Endothelial cell of umbilical vein (primary cell): ENCODE data around the gene PDHA1. TPM values are rescaled to one million over a fixed set of nuclear protein-coding genes. Genes with fewer than 3 reads are reported as not detected.

Experiments
- BruUV-seq: library from RNA; stranded (reverse); fragments of 400-500 nt; replicated peaks from 2 replicates; lab custom pipeline; 2021; lab: Mats Ljungman, UMichigan
- CTCF ChIA-PET: fragments of 300-600, 350-600 bp; sonication (Branson Sonifier 250); formaldehyde crosslinking; loops from one replicate; lab custom pipeline; 2021; ENCODE audit warnings: antibody characterized with exemption, inconsistent platforms; lab: Charles Lee
- POLR2A ChIA-PET: fragments of 300-600, 350-600 bp; sonication (Branson Sonifier 250); formaldehyde crosslinking; loops from one replicate; lab custom pipeline; 2021; ENCODE audit warnings: antibody characterized with exemption, inconsistent platforms; lab: Charles Lee
- DNase-seq: peaks from one replicate; pipeline ENCODE4 v3.0.0-alpha.2; 2011; ENCODE audit warnings: low read depth, low spot score
- FAIRE-seq: peaks from 2 replicates; lab custom pipeline; 2011; peaks lifted over from hg19 to GRCh38; lab: Jason Lieb, UNC
- H2AFZ ChIP-seq: 2 replicates; pipeline ENCODE4 v1.6.0; 2012; ENCODE audit warnings: low read depth, low read length, control low read depth, inconsistent platforms
- H3K27ac ChIP-seq: 2 replicates; pipeline ENCODE4 v1.5.1; 2011; ENCODE audit warnings: low read depth, mild to moderate bottlenecking, control low read depth, low read length, moderate library complexity; ENCODE audit not compliant: insufficient read depth
- H3K27me3 ChIP-seq, 2 experiments: 2 replicates each; pipeline versions ENCODE4 v1.6.0 to v1.6.1; 2011; ENCODE audit warnings: low read length in 2 of 2, mixed read lengths in 1 of 2; ENCODE audit not compliant: control insufficient read depth in 2 of 2, insufficient read depth in 2 of 2
- H3K36me3 ChIP-seq, 2 experiments: 2 replicates in 1 of 2; 3 replicates in 1 of 2; pipeline ENCODE4 v1.5.1; 2011; ENCODE audit warnings: low read length in 2 of 2, mild to moderate bottlenecking in 1 of 2, moderate library complexity in 1 of 2; ENCODE audit not compliant: control insufficient read depth in 2 of 2, insufficient read depth in 2 of 2; ENCODE audit errors: extremely low read depth in 1 of 2
- H3K4me1 ChIP-seq: 3 replicates; pipeline ENCODE4 v1.5.1; 2011; ENCODE audit warnings: mild to moderate bottlenecking, low read length; ENCODE audit not compliant: control insufficient read depth, insufficient read depth; ENCODE audit errors: extremely low read depth
- H3K4me2 ChIP-seq: 2 replicates; pipeline ENCODE4 v1.6.1; 2011; ENCODE audit warnings: low read length, control low read depth, mixed read lengths; ENCODE audit not compliant: insufficient read depth
- H3K4me3 ChIP-seq, 3 experiments: fragments of 200-600 bp in 1 of 3; sonication (generic), shearing (Covaris generic) in 1 of 3; replicated peaks in 1 of 3; 2 replicates each; pipeline ENCODE4 v1.5.1; 2011 to 2016; ENCODE audit warnings: control low read depth in 3 of 3, low read length in 3 of 3, mild to moderate bottlenecking in 2 of 3, inconsistent platforms in 1 of 3, low read depth in 1 of 3, moderate library complexity in 1 of 3; ENCODE audit not compliant: insufficient read depth in 1 of 3
- H3K79me2 ChIP-seq: 2 replicates; pipeline ENCODE4 v1.6.0; 2012; ENCODE audit warnings: low read length, inconsistent platforms; ENCODE audit not compliant: control insufficient read depth, insufficient read depth
- H3K9ac ChIP-seq: replicated peaks from 2 replicates; pipeline ENCODE3; 2011; ENCODE audit warnings: low read length, control low read depth; ENCODE audit not compliant: insufficient read depth; ENCODE audit errors: extremely low read depth
- H3K9me1 ChIP-seq: replicated peaks from 3 replicates; pipeline ENCODE4 v1.6.0; 2011; ENCODE audit warnings: mild to moderate bottlenecking, low read length; ENCODE audit not compliant: control insufficient read depth, insufficient read depth; ENCODE audit errors: extremely low read depth
- H3K9me3 ChIP-seq: replicated peaks from 2 replicates; pipeline ENCODE4 v1.5.1; 2012; ENCODE audit warnings: low read length, inconsistent platforms; ENCODE audit not compliant: control insufficient read depth, insufficient read depth
- H4K20me1 ChIP-seq: replicated peaks from 2 replicates; pipeline ENCODE3; 2011; ENCODE audit warnings: mild to moderate bottlenecking, low read length; ENCODE audit not compliant: control insufficient read depth, insufficient read depth; ENCODE audit errors: extremely low read depth
- CTCF ChIP-seq, 2 donors: IDR thresholded peaks; 1 replicate in 1 of 2; 2 replicates in 1 of 2; pipeline ENCODE4 v1.5.1; 2011; ENCODE audit warnings: low read length in 2 of 2, mild to moderate bottlenecking in 2 of 2, moderate library complexity in 2 of 2, control low read depth in 1 of 2, inconsistent platforms in 1 of 2, low read depth in 1 of 2; ENCODE audit not compliant: insufficient read depth in 1 of 2; ENCODE audit errors: extremely low read depth in 1 of 2
- EZH2 ChIP-seq: IDR thresholded peaks from 2 replicates; pipeline ENCODE4 v1.6.1; 2012; ENCODE audit warnings: borderline replicate concordance, low read depth, mild to moderate bottlenecking, moderate library complexity, low read length, inconsistent platforms; ENCODE audit not compliant: severe bottlenecking
- FOS ChIP-seq: IDR thresholded peaks from 2 replicates; pipeline ENCODE4 v1.6.1; 2011; ENCODE audit warnings: mild to moderate bottlenecking, low read length, moderate library complexity, borderline replicate concordance; ENCODE audit not compliant: insufficient read depth
- GATA2 ChIP-seq: IDR thresholded peaks from 2 replicates; pipeline ENCODE4 v1.7.0; 2011; ENCODE audit warnings: low read depth, mild to moderate bottlenecking, moderate library complexity, mixed read lengths, low read length; ENCODE audit not compliant: insufficient read length, insufficient read depth
- JUN ChIP-seq: IDR thresholded peaks from 2 replicates; pipeline ENCODE4 v1.6.1; 2011; ENCODE audit warnings: borderline replicate concordance, low read depth; ENCODE audit not compliant: insufficient read length, insufficient read depth
- MYC ChIP-seq: IDR thresholded peaks from one replicate; pipeline ENCODE4 v1.6.1; 2011; ENCODE audit warnings: mild to moderate bottlenecking, low read depth, low read length
- POLR2A ChIP-seq: IDR thresholded peaks from 2 replicates; pipeline ENCODE4 v1.6.1; 2012; ENCODE audit warnings: low read depth, mild to moderate bottlenecking, control low read depth, low read length
- POLR2AphosphoS5 ChIP-seq: IDR thresholded peaks from 2 replicates; pipeline ENCODE4 v1.6.1; 2012; ENCODE audit warnings: low read depth, mild to moderate bottlenecking, control low read depth, low read length, moderate library complexity; ENCODE audit not compliant: insufficient read depth
- dilution Hi-C: fragments of 300-500 bp; cut with MboI; formaldehyde crosslinking; loops from one replicate; pipeline ENCODE4 v1.15.0; 2019; ENCODE audit warnings: low sequenced_read_pairs; ENCODE audit not compliant: extremely low pct_ligation_motif_present
- intact Hi-C: fragments of 100-400 bp; cut with micrococcal nuclease; formaldehyde crosslinking; loops from one replicate; pipeline ENCODE4 v1.10.0; 2022
- polyA plus RNA-seq, 4 experiments: library from polyadenylated mRNA; depleted of rRNA in 3 of 4; stranded (reverse) in 3 of 4; unstranded in 1 of 4; fragments of >200 nt; gene quantifications; 2 replicates each; pipeline versions ENCODE4 v1.2.1 to v1.2.3, GENCODE V29; 2011 to 2012; ENCODE audit warnings: missing spikeins in 1 of 4
- total RNA-seq: library from RNA; stranded (reverse); gene quantifications from 2 replicates; pipeline ENCODE4 v1.2.3, GENCODE V29; 2021
- TF ChIP-seq, protein P1 (sequence below): IDR thresholded peaks from 2 replicates; pipeline ENCODE4 v1.6.1; 2011; ENCODE audit not compliant: insufficient read depth, insufficient read length

Gene PDHA1
- total and polyA plus RNA-seq, 2 donors (not counting 3 experiments of a cell fraction or from before 2014, with no cell fraction given) = 76.8 to 138 TPM

DNA sequence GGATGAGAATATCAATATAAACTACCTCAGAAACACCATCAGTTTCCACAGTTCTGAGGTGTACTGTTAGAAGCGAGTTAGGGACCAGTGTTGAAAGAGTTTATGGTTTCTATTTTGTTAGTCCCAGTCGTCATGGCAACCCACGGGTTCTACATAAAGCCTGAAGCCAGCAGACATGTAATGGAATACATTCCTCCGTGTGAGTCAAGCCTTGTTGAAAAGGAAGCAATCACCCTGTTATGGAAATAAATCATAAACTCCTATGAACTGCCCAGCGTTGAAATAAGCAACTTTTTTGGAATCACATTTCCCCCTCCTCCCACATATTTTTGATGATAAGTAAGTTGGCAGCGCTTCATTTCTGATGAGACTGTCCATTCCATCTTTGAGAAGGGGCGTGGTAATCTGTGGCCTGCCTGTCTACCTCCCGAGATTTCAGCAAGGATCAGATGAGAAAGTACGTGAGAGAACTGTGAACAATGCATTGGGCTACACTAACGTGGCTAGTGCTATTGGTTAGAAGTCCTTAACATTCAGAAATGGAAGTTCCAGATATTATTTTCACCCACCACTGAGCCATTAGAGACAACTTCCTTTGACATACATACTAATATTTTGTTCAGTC is 40.4 kb upstream of the PDHA1 start:
- no peak overlapping the region for H3K9ac ChIP-seq
- H3K4me2 ChIP-seq = no peak overlapping the region
- no peak for DNase-seq
- H3K4me3 ChIP-seq = no peak overlapping the region
- H3K36me3 ChIP-seq = no peaks in the 10 kb centered on the region
- no peak overlapping the region for H3K27ac ChIP-seq
- no peak for FAIRE-seq
- CTCF ChIA-PET = no interaction called here
- TF ChIP-seq GATA2 (no peak), EZH2 (no peak), JUN (no peak), POLR2AphosphoS5 (no peak), MYC (no peak), FOS (no peak)
- TF ChIP-seq, protein P1, sequence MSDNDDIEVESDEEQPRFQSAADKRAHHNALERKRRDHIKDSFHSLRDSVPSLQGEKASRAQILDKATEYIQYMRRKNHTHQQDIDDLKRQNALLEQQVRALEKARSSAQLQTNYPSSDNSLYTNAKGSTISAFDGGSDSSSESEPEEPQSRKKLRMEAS = no peak
- no peaks in the 10 kb centered on the region for H3K4me1 ChIP-seq
- dilution Hi-C loops (no loop called here), intact Hi-C loops (no loop called here)
- no peaks in the 10 kb centered on the region for H4K20me1 ChIP-seq
- H3K9me3 ChIP-seq = no peaks in the 10 kb centered on the region
- H3K27me3 ChIP-seq = no peaks in the 10 kb centered on the region
- POLR2A ChIA-PET = no interaction called here
- BruUV-seq = no TSS peak
- H2AFZ ChIP-seq = no peak overlapping the region
- H3K79me2 ChIP-seq = no peaks in the 10 kb centered on the region
- H3K9me1 ChIP-seq = no peaks in the 10 kb centered on the region

GRCh38 chrX:19326567-19326966 is 17.2 kb upstream of the PDHA1 start:
- no peaks in the 10 kb centered on the region for H3K79me2 ChIP-seq
- ChIA-PET CTCF (no interaction called here), POLR2A (no interaction called here)
- dilution Hi-C loops (loop anchor here (25.0 kb wide), 1 partner anchor 914 kb away; no protein-coding TSS in a partner anchor), intact Hi-C loops (no loop called here)
- no peak overlapping the region for H3K4me3 ChIP-seq
- H3K36me3 ChIP-seq = no peaks in the 10 kb centered on the region
- no peak overlapping the region for H3K4me2 ChIP-seq
- DNase-seq = no peak
- H3K9me1 ChIP-seq = no peaks in the 10 kb centered on the region
- H3K9ac ChIP-seq = no peak overlapping the region
- H3K4me1 ChIP-seq = no peaks in the 10 kb centered on the region
- no peaks in the 10 kb centered on the region for H3K9me3 ChIP-seq
- H3K27me3 ChIP-seq = no peaks in the 10 kb centered on the region
- no TSS peak for BruUV-seq
- no peak for TF ChIP-seq EZH2
- TF ChIP-seq POLR2A = no peak
- TF ChIP-seq, protein P1 = no peak
- TF ChIP-seq MYC = no peak
- no peak for TF ChIP-seq JUN
- TF ChIP-seq GATA2 = no peak
- TF ChIP-seq POLR2AphosphoS5 = no peak
- TF ChIP-seq CTCF (IDR thresholded peaks at IDR 0.05; ENCODE audit: extremely low read depth in 1 of 2, insufficient read depth in 1 of 2, low read depth in 1 of 2, low read length in 2 of 2) = no peak
- no peak for TF ChIP-seq FOS
- no peak overlapping the region for H2AFZ ChIP-seq
- no peak overlapping the region for H3K27ac ChIP-seq
- no peaks in the 10 kb centered on the region for H4K20me1 ChIP-seq
- FAIRE-seq = no peak
